HepG2 (cell line): ENCODE data around the gene AMZ1. TPM values are rescaled to one million over a fixed set of nuclear protein-coding genes. Genes with fewer than 3 reads are reported as not detected.

ENCODE experiments used
- EEA1 ChIP-seq: sonication (generic); formaldehyde crosslinking; IDR thresholded peaks from 2 replicates; pipeline ENCODE4 v1.5.1; 2020; ENCODE audit warnings: mild to moderate bottlenecking, missing genetic modification reagents, borderline replicate concordance
- GABPB1 ChIP-seq: IDR thresholded peaks from 2 replicates; pipeline ENCODE4 v1.6.1; 2016; ENCODE audit warnings: mild to moderate bottlenecking, missing genetic modification reagents, moderate library complexity, missing compliant biosample characterization
- HOXA7 ChIP-seq: sonication (generic); formaldehyde crosslinking; IDR thresholded peaks from 2 replicates; pipeline ENCODE4 v1.8.1; 2022; ENCODE audit warnings: mild to moderate bottlenecking, missing genetic modification reagents, moderate library complexity
- KAT2B ChIP-seq: fragments of 150-350 bp; IDR thresholded peaks from 2 replicates; pipeline ENCODE4 v1.6.1; 2014; ENCODE audit warnings: low read depth, low read length, borderline replicate concordance
- NCOR1 ChIP-seq: fragments of 200-600 bp; sonication (generic); IDR thresholded peaks from 2 replicates; pipeline ENCODE4 v1.7.0; 2017; ENCODE audit warnings: antibody characterized with exemption, low read length, borderline replicate concordance
- SIN3A ChIP-seq: IDR thresholded peaks from 2 replicates; pipeline ENCODE4 v1.6.1; 2011; ENCODE audit warnings: low read depth, mild to moderate bottlenecking, control low read depth, low read length, borderline replicate concordance
- TP53 ChIP-seq: sonication (generic); formaldehyde crosslinking; conservative IDR thresholded peaks from 2 replicates; pipeline ENCODE4 v1.4.0; 2020; ENCODE audit warnings: missing genetic modification reagents
- ZBTB42 ChIP-seq: sonication (generic); formaldehyde crosslinking; IDR thresholded peaks from 2 replicates; pipeline ENCODE4 v1.5.0; 2020; ENCODE audit warnings: mild to moderate bottlenecking, missing genetic modification reagents
- ZNF232 ChIP-seq: sonication (generic); formaldehyde crosslinking; IDR thresholded peaks from 2 replicates; pipeline ENCODE4 v1.4.0; 2020; ENCODE audit warnings: missing genetic modification reagents, borderline replicate concordance
- ZNF335 ChIP-seq: sonication (generic); formaldehyde crosslinking; IDR thresholded peaks from 2 replicates; pipeline ENCODE4 v1.4.0; 2020; ENCODE audit warnings: missing genetic modification reagents
- ZNF574 ChIP-seq: sonication (generic); formaldehyde crosslinking; IDR thresholded peaks from 2 replicates; pipeline ENCODE4 v1.4.0; 2020; ENCODE audit warnings: missing genetic modification reagents
- ZNF614 ChIP-seq: IDR thresholded peaks from 2 replicates; pipeline ENCODE4 v1.6.1; 2018; ENCODE audit warnings: missing biosample characterization, missing genetic modification reagents, inconsistent platforms, borderline replicate concordance
- ZNF768 ChIP-seq: sonication (generic); formaldehyde crosslinking; IDR thresholded peaks from 2 replicates; pipeline ENCODE4 v1.4.0; 2020; ENCODE audit warnings: missing genetic modification reagents
- ZNF780A ChIP-seq: sonication (generic); formaldehyde crosslinking; IDR thresholded peaks from 2 replicates; pipeline ENCODE4 v1.8.0; 2022; ENCODE audit warnings: mild to moderate bottlenecking, missing genetic modification reagents, moderate library complexity
- ZNF790 ChIP-seq: sonication (generic); formaldehyde crosslinking; IDR thresholded peaks from 2 replicates; pipeline ENCODE4 v1.8.0; 2022; ENCODE audit warnings: missing genetic modification reagents, mild to moderate bottlenecking, borderline replicate concordance
- ZNF792 ChIP-seq: IDR thresholded peaks from 2 replicates; pipeline ENCODE4 v1.6.1; 2016
- polyA plus RNA-seq, 8 experiments: library from polyadenylated mRNA; depleted of rRNA in 3 of 8; stranded (reverse) in 7 of 8; unstranded in 1 of 8; fragments of >200 nt; fragmentation: Illumina TruSeq in 4 of 8; extraction: Trizol in 4 of 8; gene quantifications; 2 replicates each; pipeline versions ENCODE4 v1.2.1 to v1.2.3, GENCODE V29; 2011 to 2016; ENCODE audit warnings: low read depth in 4 of 8, missing spikeins in 1 of 8, mixed read lengths in 1 of 8; ENCODE audit not compliant: insufficient read depth in 1 of 8
- total RNA-seq, 5 experiments: library from RNA; depleted of rRNA; stranded (reverse); fragments of >200 nt; fragmentation: Illumina TruSeq; extraction: Trizol; gene quantifications; 2 replicates each; pipeline ENCODE4 v1.2.3, GENCODE V29; 2016; ENCODE audit warnings: low read depth in 1 of 5
- TF ChIP-seq, protein P1 (sequence below): sonication (generic); formaldehyde crosslinking; IDR thresholded peaks from 2 replicates; pipeline ENCODE4 v1.4.0; 2020; ENCODE audit warnings: missing genetic modification reagents, mild to moderate bottlenecking, borderline replicate concordance

AMZ1 gene
- total and polyA plus RNA-seq, 2 of the 13 experiments (the other 11 are each of a cell fraction or from before 2014, with no cell fraction given) = 0.03 TPM; not detected in 1

- TF ChIP-seq ZNF574 = peak; percentile 82
- TF ChIP-seq ZNF614 (CRISPR knock-in tag) = 0 out of 2 replicates have a peak, but pooled peaks have one; percentile 36
- no peak for TF ChIP-seq EEA1
- no peak for TF ChIP-seq KAT2B
- TF ChIP-seq ZNF790 (CRISPR knock-in tag) = peak; percentile 83; the same call in 1 of the 2 replicates
- TF ChIP-seq ZNF768 = no peak
- peak; percentile 74 for TF ChIP-seq GABPB1 (CRISPR knock-in tag)
- peak; percentile 75; the same call in 1 of the 2 replicates for TF ChIP-seq NCOR1
- peak; percentile 71; the same call in 1 of the 2 replicates for TF ChIP-seq SIN3A
- TF ChIP-seq HOXA7 (CRISPR knock-in tag) = no peak
- no peak for TF ChIP-seq ZBTB42 (CRISPR knock-in tag)
- no peak for TF ChIP-seq ZNF335 (CRISPR knock-in tag)
- peak; percentile 89; the same call in 1 of the 2 replicates for TF ChIP-seq ZNF232 (CRISPR knock-in tag)
- TF ChIP-seq, protein P1, sequence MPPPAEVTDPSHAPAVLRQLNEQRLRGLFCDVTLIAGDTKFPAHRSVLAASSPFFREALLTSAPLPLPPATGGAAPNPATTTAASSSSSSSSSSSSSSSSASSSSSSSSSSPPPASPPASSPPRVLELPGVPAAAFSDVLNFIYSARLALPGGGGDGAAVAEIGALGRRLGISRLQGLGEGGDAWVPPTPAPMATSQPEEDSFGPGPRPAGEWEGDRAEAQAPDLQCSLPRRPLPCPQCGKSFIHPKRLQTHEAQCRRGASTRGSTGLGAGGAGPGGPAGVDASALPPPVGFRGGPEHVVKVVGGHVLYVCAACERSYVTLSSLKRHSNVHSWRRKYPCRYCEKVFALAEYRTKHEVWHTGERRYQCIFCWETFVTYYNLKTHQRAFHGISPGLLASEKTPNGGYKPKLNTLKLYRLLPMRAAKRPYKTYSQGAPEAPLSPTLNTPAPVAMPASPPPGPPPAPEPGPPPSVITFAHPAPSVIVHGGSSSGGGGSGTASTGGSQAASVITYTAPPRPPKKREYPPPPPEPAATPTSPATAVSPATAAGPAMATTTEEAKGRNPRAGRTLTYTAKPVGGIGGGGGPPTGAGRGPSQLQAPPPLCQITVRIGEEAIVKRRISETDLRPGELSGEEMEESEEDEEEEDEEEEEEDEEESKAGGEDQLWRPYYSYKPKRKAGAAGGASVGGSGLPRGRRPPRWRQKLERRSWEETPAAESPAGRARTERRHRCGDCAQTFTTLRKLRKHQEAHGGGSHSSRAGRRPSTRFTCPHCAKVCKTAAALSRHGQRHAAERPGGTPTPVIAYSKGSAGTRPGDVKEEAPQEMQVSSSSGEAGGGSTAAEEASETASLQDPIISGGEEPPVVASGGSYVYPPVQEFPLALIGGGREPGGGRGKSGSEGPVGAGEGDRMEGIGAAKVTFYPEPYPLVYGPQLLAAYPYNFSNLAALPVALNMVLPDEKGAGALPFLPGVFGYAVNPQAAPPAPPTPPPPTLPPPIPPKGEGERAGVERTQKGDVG (CRISPR knock-in tag) = peak; percentile 96; the same call in 1 of the 2 replicates
- TF ChIP-seq TP53 (CRISPR knock-in tag) = 0 out of 2 replicates have a peak, but pooled peaks have one; percentile 42
- no peak for TF ChIP-seq ZNF780A
- TF ChIP-seq ZNF792 (CRISPR knock-in tag) = 0 out of 2 replicates have a peak, but pooled peaks have one; percentile 57
Measured at GRCh38 chr7:2638224-2638991, 49.6 kb upstream of the AMZ1 start (continued).
